ENCODE data around the gene PDXP.
"Not testable (repeated sequence)": the region's sequence is repeated elsewhere in the genome, so short reads cannot be mapped to it uniquely, and the experiment has no call there.

The PDXP gene

GRCh38 chr22:37658133-37659065 lies at the start of gene PDXP:
PDXP (plus strand) TSS chr22:37658723; CDS start chr22:37658783, 60 bp downstream.
- DNase-seq (ENCODE audit: low spot score): peak; percentile 100

- DNase-seq (ENCODE audit: low spot score): no peak
Observed at GRCh38 chr22:37609240-37610152, 49.0 kb upstream of the PDXP start.

DNA sequence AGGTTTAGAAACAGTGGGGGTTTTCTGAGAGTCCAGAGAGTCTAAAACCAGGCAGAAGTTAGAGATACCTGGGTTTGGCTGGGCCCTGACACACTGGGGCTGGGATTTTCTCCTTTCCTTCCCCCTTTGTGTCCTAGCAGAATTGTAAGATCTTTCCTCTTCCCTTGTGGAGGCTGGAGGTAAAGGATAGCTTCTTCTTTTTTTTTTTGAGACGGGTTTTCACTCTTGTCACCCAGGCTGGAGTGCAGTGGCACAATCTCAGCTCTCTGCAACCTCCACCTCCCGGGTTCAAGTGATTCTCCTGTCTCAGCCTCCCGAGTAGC lies 48.4 kb upstream of the PDXP start:
- not testable (repeated sequence) for DNase-seq (ENCODE audit: low spot score)

DNA sequence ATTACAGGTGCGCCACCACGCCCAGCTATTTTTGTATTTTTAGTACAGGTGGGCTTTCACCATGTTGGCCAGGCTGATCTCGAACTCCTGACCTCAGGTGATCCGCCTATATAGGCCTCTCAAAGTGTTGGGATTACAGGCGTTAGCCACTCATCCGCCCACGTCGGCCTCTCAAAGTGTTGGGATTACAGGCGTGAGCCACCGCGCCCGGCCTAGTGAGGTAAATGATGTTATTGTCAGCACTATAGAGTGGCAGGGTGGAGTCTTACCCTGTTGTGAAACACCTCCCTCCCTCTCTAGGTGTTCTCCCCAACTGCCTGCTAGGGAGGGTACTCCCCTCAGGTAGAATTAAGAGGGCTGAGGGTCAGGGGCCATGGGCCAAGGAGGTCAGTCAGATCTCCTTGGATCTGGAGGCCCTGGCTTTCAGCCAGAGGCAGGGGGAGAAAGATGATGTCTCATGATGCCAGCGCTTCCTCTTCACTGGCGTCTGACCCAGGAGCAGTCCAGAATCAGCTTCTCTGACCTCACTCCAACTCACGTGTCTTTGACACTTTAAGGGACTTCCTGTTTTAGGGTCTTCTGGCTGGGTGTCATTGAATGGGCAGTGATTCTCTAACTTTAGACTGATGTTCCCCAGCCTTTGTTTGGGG lies 47.9 kb upstream of the PDXP start:
- DNase-seq (ENCODE audit: low spot score): no peak

DNA sequence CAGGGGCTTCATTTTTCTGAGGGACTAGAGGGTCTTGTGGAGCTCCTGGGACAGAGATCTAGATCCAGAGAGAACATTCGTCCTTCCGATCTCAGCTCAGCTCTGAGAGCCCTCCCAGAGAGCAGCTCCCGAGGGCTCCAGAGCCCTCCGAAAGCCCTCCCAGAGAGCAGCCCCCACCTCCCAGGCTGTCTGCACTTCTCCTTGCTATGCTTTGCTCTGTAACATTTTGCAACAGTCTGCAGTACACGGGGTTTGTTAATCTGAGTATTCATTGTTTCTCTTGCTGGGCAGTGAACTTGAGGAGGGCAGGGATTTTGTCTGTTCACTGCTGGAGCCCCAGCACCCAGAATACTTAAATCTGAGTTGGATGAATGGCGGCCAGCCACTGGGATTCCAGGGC lies 47.3 kb upstream of the PDXP start:
- no peak for DNase-seq (ENCODE audit: low spot score)

- no peak for DNase-seq (ENCODE audit: low spot score)
Observed at GRCh38 chr22:37616201-37617083, 42.1 kb upstream of the PDXP start.

GRCh38 chr22:37617431-37617830 lies 41.1 kb upstream of the PDXP start:
- DNase-seq (ENCODE audit: low spot score): no peak

- no peak for DNase-seq (ENCODE audit: low spot score)
Observed at GRCh38 chr22:37618072-37618656, 40.4 kb upstream of the PDXP start.

- DNase-seq (ENCODE audit: low spot score): no peak
Observed at GRCh38 chr22:37618674-37619073, 39.8 kb upstream of the PDXP start.

GRCh38 chr22:37619991-37620390 lies 38.5 kb upstream of the PDXP start:
- DNase-seq (ENCODE audit: low spot score): no peak

DNA sequence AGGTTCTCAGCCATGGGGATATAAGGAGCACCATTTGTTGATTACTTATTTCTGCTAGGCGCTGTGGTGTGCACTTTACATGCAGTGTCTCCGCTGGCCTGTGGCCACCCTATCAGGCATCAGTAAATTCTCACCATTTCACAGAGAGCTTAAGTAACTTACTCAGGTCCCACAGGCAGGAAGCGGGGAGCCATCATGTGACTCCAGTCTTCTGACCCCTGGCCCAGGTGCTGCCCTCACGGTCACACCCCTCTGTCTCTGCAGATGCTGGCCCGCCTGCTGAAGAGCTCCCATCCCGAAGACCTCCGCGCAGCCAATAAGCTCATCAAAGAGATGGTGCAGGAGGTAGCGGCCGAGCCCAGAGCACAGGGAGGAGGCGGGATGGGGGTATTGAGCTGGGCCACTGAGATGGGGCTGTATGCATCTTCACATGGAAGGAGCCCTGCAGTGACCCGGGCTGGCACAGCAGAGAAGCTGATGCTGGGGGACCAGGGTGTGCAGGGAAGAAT lies 37.1 kb upstream of the PDXP start:
- DNase-seq (ENCODE audit: low spot score): no peak

- DNase-seq (ENCODE audit: low spot score): peak; percentile 60
Observed at GRCh38 chr22:37623075-37624016, 35.2 kb upstream of the PDXP start.

GRCh38 chr22:37624017-37624365 lies 34.5 kb upstream of the PDXP start:
- no peak for DNase-seq (ENCODE audit: low spot score)

GRCh38 chr22:37624876-37625275 lies 33.6 kb upstream of the PDXP start:
- no peak for DNase-seq (ENCODE audit: low spot score)

DNA sequence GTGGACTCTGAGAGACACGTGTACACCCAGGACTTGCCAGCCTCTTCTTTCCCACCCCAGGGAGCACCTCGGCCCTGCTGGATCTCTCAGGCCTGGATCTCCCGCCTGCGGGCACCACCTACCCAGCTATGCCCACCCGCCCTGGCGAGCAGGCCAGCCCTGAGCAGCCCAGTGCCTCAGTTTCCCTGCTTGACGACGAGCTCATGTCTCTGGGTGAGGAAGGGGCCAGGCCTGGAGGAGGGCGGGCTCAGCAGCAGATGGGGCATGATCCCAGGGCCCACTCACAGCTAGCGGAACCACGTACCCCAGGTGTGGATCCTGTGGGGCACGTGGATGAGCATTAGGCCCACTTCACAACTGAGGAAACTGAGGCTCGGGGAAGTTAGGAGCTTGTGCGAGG lies 32.8 kb upstream of the PDXP start:
- DNase-seq (ENCODE audit: low spot score): no peak

GRCh38 chr22:37626144-37626543 lies 32.4 kb upstream of the PDXP start:
- no peak for DNase-seq (ENCODE audit: low spot score)

- DNase-seq (ENCODE audit: low spot score): no peak
Observed at GRCh38 chr22:37626556-37627075, 31.9 kb upstream of the PDXP start.

GRCh38 chr22:37627121-37627520 lies 31.4 kb upstream of the PDXP start:
- DNase-seq (ENCODE audit: low spot score): no peak

- no peak for DNase-seq (ENCODE audit: low spot score)
Observed at GRCh38 chr22:37627545-37627944, 31.0 kb upstream of the PDXP start.

DNA sequence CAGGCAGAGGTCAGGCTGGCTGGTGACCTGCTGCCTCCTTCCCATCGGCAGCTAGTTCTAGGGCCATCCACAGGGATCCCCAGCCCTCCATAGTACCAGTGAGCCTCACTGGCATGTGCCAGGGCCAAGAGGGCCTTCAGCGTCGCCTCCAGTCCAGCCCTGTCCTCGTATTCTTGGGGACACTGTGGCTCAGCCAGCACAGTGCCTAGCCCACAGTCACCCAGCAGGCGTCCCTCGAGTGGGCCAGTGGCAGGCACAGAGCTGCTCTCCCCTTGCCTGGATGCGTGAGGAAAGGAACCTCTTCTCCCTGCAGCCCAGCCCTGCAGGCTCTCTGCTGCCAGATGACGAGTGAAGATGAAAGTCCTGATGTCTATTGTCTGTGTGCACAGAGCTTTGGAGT lies 29.7 kb upstream of the PDXP start:
- no peak for DNase-seq (ENCODE audit: low spot score)
